NCI-H524 (cell line): ENCODE measurements around the gene UBC.
"Not testable (repeated sequence)": the region's sequence is repeated elsewhere in the genome, so short reads cannot be mapped to it uniquely, and the experiment has no call there.

Experiments used
- DNase-seq, 2 experiments: peaks; one replicate each; lab custom pipeline; 2025; lab: John Stamatoyannopoulos, UW

UBC gene

GRCh38 chr12:124930586-124930985 lies 16.1 kb upstream of the UBC start:
- no peak for DNase-seq

- no peak for DNase-seq
Measured at GRCh38 chr12:124929649-124930419, 15.4 kb upstream of the UBC start.

GRCh38 chr12:124928912-124929530 lies 14.6 kb upstream of the UBC start:
- DNase-seq, result no peak

GRCh38 chr12:124928095-124928911 lies 13.9 kb upstream of the UBC start:
- no peak for DNase-seq

- DNase-seq, result no peak
Measured at GRCh38 chr12:124927201-124928094, 13.0 kb upstream of the UBC start.

- not testable (repeated sequence) for DNase-seq
Measured at GRCh38 chr12:124925782-124926181, 11.3 kb upstream of the UBC start.

- no peak for DNase-seq
Measured at GRCh38 chr12:124925117-124925516, 10.7 kb upstream of the UBC start.

- DNase-seq, result no peak
Measured at GRCh38 chr12:124923905-124924734, 9.7 kb upstream of the UBC start.

- DNase-seq, result no peak
Measured at GRCh38 chr12:124921200-124922031, 7.0 kb upstream of the UBC start.

- no peak for DNase-seq
Measured at GRCh38 chr12:124920353-124920935, 6.0 kb upstream of the UBC start.

- DNase-seq, result no peak
Measured at GRCh38 chr12:124919521-124920352, 5.3 kb upstream of the UBC start.

- not testable (repeated sequence) for DNase-seq
Measured at GRCh38 chr12:124918622-124918988, 4.2 kb upstream of the UBC start.

- no peak for DNase-seq
Measured at GRCh38 chr12:124917841-124918621, 3.6 kb upstream of the UBC start.

GRCh38 chr12:124917135-124917840 lies 2.8 kb upstream of the UBC start:
- no peak for DNase-seq

- DNase-seq, result no peak
Measured at GRCh38 chr12:124916374-124917134, 2.1 kb upstream of the UBC start.
